Kidney epithelial cell (primary cell): ENCODE data around the gene FOLH1. TPM values are rescaled to one million over a fixed set of nuclear protein-coding genes. Genes with fewer than 3 reads are reported as not detected.
"Not testable (repeated sequence)": the region's sequence is repeated elsewhere in the genome, so short reads cannot be mapped to it uniquely, and the experiment has no call there.

Experiments
- DNase-seq: peaks from one replicate; pipeline ENCODE4 v3.0.0-alpha.2; 2010; ENCODE audit warnings: low read depth
- H3K27me3 ChIP-seq: 2 replicates; pipeline ENCODE4 v1.6.0; 2011; ENCODE audit warnings: low read length; ENCODE audit not compliant: control insufficient read depth, insufficient read depth
- H3K36me3 ChIP-seq: 2 replicates; pipeline ENCODE4 v1.5.1; 2011; ENCODE audit warnings: low read length; ENCODE audit not compliant: control insufficient read depth, insufficient read depth
- H3K4me3 ChIP-seq: 2 replicates; pipeline ENCODE4 v1.5.1; 2011; ENCODE audit warnings: low read depth, mild to moderate bottlenecking, control low read depth, low read length
- CTCF ChIP-seq: IDR thresholded peaks from 2 replicates; pipeline ENCODE4 v1.5.1; 2011; ENCODE audit warnings: mild to moderate bottlenecking, moderate library complexity, low read length, control low read depth, inconsistent platforms; ENCODE audit not compliant: insufficient read depth, poor library complexity, severe bottlenecking
- total RNA-seq: library from RNA; depleted of rRNA; stranded (reverse); fragments of >200 nt; gene quantifications from 2 replicates; pipeline ENCODE4 v1.2.3, GENCODE V29; 2015

FOLH1 gene
- total RNA-seq, 1 donor from 2014 or later, result 0.29 TPM

GRCh38 chr11:49174691-49175366 is 33.6 kb downstream of the FOLH1 start:
- not testable (repeated sequence) for H3K4me3 ChIP-seq, H3K36me3 ChIP-seq, H3K27me3 ChIP-seq, DNase-seq

GRCh38 chr11:49171613-49172012 is 36.8 kb downstream of the FOLH1 start:
- DNase-seq, H3K4me3 ChIP-seq, H3K36me3 ChIP-seq, H3K27me3 ChIP-seq: not testable (repeated sequence)

- H3K36me3 ChIP-seq, H3K27me3 ChIP-seq, DNase-seq, H3K4me3 ChIP-seq: not testable (repeated sequence)
Observed at GRCh38 chr11:49169579-49169978, 38.8 kb downstream of the FOLH1 start.

GRCh38 chr11:49168992-49169391 is 39.4 kb downstream of the FOLH1 start:
- not testable (repeated sequence) for DNase-seq, H3K36me3 ChIP-seq, H3K4me3 ChIP-seq, H3K27me3 ChIP-seq

- no peak for DNase-seq
- Histone ChIP-seq H3K36me3 (no peaks in the 10 kb centered on the region), H3K27me3 (no peaks in the 10 kb centered on the region), H3K4me3 (no peak overlapping the region)
- no peak for TF ChIP-seq CTCF
Observed at GRCh38 chr11:49151211-49151610, 57.2 kb downstream of the FOLH1 start.

GRCh38 chr11:49102356-49102755 is 106.0 kb downstream of the FOLH1 start:
- not testable (repeated sequence) for DNase-seq, H3K36me3 ChIP-seq, H3K27me3 ChIP-seq, H3K4me3 ChIP-seq

Other genes with a start within 250 kb of the FOLH1 start
- gene TRIM51G, start 224.7 kb downstream of the FOLH1 start, total RNA-seq, result not detected in 2 replicates
- gene TRIM49B, start 179.8 kb downstream of the FOLH1 start, total RNA-seq, result not detected in 2 replicates
- gene TRIM64C, start 149.5 kb downstream of the FOLH1 start, total RNA-seq, result not detected in 2 replicates